GM18505 (cell line): ENCODE results near the gene CNN1.
"Not testable (repeated sequence)": the region's sequence is repeated elsewhere in the genome, so short reads cannot be mapped to it uniquely, and the experiment has no call there.

Experiments
- ATAC-seq: cut with Tn5 transposase; IDR thresholded peaks from one replicate; pipeline ENCODE4 v1.9.1; 2021; ENCODE audit not compliant: unreplicated experiment
- POLR2A ChIP-seq: IDR thresholded peaks from 4 replicates; pipeline ENCODE4 v1.6.1; 2011; ENCODE audit warnings: borderline replicate concordance; ENCODE audit not compliant: insufficient read depth, insufficient read length; ENCODE audit errors: extremely low read depth

The CNN1 gene

GRCh38 chr19:11563532-11563931 lies 24.9 kb downstream of the CNN1 start:
- no peak for ATAC-seq
- TF ChIP-seq POLR2A, result no peak

- ATAC-seq, result not testable (repeated sequence)
Measured at GRCh38 chr19:11564082-11564807, 25.6 kb downstream of the CNN1 start.

- ATAC-seq, result not testable (repeated sequence)
Measured at GRCh38 chr19:11565649-11565980, 27.0 kb downstream of the CNN1 start.

GRCh38 chr19:11566164-11566563 lies 27.5 kb downstream of the CNN1 start:
- ATAC-seq, result no peak
- TF ChIP-seq POLR2A, result no peak

- TF ChIP-seq POLR2A, result no peak
- no peak for ATAC-seq
Measured at GRCh38 chr19:11570039-11570462, 31.4 kb downstream of the CNN1 start.

- not testable (repeated sequence) for ATAC-seq
Measured at GRCh38 chr19:11573354-11573753, 34.7 kb downstream of the CNN1 start.

GRCh38 chr19:11573763-11574162 lies 35.1 kb downstream of the CNN1 start:
- not testable (repeated sequence) for ATAC-seq

- TF ChIP-seq POLR2A, result no peak
- ATAC-seq, result no peak
Measured at GRCh38 chr19:11574689-11575088, 36.0 kb downstream of the CNN1 start.

- no peak for TF ChIP-seq POLR2A
- ATAC-seq, result no peak
Measured at GRCh38 chr19:11576227-11576626, 37.6 kb downstream of the CNN1 start.

GRCh38 chr19:11577451-11578257 lies 39.0 kb downstream of the CNN1 start, which contains the start of gene ACP5:
Gene ACP5, minus strand, starts transcription at chr19:11577645. Its CDS starts 328 bp downstream, at chr19:11577317.
- no peak for ATAC-seq
- TF ChIP-seq POLR2A, result no peak

GRCh38 chr19:11578258-11579142 lies 39.8 kb downstream of the CNN1 start:
- no peak for ATAC-seq
- peak; percentile 57 for TF ChIP-seq POLR2A

- ATAC-seq, result no peak
- no peak for TF ChIP-seq POLR2A
Measured at GRCh38 chr19:11580116-11580515, 41.5 kb downstream of the CNN1 start.

- TF ChIP-seq POLR2A, result peak; percentile 15
- peak; percentile 73 for ATAC-seq
Measured at GRCh38 chr19:11581740-11582139, 43.1 kb downstream of the CNN1 start.

- no peak for ATAC-seq
- TF ChIP-seq POLR2A, result no peak
Measured at GRCh38 chr19:11586331-11586730, 47.7 kb downstream of the CNN1 start.
